GM18858 (cell line): Measurements from ENCODE around the gene XRCC5.
"Not testable (repeated sequence)": the region's sequence is repeated elsewhere in the genome, so short reads cannot be mapped to it uniquely, and the experiment has no call there.

Experiments
- ATAC-seq: cut with Tn5 transposase; IDR thresholded peaks from one replicate; pipeline ENCODE4 v1.9.1; 2021; ENCODE audit not compliant: unreplicated experiment

The XRCC5 gene

DNA sequence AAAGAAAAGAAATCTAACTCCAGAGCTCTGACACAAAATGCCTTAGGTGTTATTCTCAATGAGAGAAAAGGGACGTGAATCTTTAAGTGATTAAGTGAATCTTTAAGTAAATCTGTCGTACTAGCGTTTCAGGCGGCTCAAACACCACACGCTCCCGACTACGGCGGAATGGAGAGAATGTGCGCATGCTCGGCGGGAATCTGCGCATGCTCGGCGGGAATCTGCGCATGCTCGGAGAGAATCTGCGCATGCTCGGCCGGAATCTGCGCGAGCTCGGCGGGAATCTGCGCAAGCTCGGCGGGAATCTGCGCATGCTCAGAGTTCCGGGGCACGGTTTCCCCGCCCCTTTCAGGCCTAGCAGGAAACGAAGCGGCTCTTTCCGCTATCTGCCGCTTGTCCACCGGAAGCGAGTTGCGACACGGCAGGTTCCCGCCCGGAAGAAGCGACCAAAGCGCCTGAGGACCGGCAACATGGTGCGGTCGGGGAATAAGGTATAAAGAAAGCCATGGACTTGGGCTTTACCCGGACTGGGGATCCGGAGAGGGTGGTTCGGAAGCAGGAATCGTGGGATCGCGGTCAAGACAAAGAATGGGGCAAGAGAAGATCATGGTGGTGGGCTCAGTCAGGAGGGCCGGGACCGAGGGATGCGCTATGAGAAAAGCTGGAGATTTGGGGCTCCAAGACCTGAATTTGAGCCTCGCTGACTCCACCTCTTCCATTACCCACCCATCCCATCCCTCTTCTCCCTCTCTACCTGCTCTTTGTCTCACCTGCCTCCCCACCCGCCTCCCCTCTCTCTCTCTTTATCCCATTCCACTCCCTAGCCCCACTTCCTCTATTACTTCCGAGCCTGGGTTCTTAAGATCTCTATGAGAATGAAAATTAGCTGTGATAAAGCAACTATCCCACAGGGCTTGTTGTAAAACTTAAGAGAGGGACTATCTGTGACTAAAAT lies at the start of gene XRCC5:
Gene XRCC5, plus strand, starts transcription at position 382 of the 955 bp plus-strand sequence. Its CDS starts 89 bp downstream, at position 471.
- ATAC-seq: peak; percentile 27

DNA sequence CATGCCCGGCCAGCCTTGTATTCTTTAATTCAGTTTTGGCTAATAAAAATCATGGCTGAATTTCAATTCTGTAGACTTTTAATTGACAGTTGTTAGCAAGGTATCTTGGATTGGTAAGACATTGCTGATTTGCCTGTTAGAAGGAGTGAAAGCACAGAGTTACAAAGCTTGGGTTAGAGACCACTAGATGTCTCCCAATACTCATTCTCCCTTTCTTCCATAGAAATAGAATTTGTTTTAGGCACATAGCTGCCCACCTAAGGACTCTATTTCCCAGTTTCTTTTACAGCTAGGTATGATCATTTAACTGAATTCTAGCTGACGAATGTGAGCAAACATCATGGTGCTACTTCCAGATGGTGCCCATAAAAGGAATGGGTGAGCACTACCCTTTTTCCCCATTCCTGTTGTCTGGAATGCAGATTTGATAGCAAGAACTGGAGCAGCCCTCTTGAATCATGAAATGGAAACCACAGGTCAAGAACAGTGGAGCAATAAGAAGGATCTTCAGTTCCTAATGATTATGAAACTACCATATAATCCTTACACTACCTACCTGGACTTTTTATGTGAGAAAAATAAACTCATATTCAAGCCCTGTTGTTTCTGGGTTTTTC lies 45.0 kb upstream of the XRCC5 start:
- ATAC-seq: no peak

DNA sequence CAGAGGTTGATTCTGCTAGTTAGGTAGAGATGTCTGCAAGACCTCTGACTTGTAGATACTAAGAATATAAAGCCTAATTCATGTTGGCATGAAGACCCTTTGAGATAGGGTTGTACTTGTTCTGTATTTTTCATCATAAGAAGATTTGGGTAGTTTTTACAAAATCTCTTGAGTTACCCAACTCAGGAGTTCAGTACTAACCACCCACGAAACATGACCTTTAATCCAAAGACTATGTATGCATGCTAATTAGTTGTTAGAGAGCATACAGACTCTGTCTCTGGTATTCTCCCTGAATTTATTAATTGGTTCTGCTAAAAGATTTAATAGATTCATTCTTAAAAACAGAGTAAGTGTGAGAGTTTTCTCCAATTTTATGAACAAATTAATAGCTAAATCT lies 44.5 kb upstream of the XRCC5 start:
- no peak for ATAC-seq

DNA sequence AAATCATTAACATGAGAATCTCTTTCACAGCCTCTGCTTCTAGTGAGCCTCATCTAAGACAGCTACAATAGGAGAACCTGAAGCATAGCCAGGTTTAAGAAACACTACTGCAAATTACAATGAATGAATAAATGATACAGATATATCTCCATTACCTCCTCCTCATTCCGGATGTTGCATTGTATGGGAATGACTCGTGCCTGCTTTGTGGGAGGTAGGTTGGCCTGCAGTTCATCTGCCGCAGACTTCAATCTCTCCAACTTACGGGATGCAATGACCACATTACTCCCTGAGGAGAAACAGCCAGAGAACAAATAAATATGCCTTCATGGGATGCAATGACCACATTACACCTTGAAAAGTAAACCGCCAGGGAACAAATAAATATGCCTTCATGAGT lies 42.9 kb upstream of the XRCC5 start:
- ATAC-seq: no peak

DNA sequence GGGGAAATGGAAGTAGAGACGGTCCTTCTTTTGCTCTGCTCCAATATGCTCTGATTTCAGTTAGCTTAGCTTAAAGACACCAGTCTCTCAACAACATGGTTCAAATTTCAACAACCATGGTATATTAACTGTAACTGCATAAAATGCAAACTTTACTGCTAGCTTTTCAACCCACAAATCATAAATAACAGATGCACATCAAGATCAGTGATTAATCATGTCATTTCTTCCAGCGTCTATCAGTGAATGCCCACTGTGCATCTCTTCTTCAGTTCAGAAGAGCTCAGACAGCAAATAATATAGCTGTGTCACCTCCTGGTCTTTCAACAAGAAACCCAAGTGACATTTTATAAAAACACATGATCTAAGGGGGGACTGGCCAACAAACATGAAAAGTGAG lies 40.1 kb upstream of the XRCC5 start:
- no peak for ATAC-seq

DNA sequence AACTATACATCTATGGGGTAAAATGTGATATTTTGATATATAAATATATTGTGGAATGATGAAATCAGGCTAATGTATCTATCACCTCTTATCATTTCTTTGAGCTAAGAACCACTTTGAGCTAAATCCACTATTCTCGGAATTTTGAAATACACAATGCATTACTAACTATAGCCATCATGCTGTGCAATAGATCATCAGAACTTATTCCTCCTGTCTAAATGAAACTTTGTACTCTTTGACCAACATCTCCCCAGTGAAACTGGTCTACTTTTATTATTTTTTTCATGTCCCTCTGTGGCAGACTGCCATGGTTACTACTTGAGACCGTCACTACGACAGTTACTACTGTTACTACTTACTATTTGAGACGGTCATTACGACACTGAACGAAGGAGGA lies 39.0 kb upstream of the XRCC5 start:
- no peak for ATAC-seq

DNA sequence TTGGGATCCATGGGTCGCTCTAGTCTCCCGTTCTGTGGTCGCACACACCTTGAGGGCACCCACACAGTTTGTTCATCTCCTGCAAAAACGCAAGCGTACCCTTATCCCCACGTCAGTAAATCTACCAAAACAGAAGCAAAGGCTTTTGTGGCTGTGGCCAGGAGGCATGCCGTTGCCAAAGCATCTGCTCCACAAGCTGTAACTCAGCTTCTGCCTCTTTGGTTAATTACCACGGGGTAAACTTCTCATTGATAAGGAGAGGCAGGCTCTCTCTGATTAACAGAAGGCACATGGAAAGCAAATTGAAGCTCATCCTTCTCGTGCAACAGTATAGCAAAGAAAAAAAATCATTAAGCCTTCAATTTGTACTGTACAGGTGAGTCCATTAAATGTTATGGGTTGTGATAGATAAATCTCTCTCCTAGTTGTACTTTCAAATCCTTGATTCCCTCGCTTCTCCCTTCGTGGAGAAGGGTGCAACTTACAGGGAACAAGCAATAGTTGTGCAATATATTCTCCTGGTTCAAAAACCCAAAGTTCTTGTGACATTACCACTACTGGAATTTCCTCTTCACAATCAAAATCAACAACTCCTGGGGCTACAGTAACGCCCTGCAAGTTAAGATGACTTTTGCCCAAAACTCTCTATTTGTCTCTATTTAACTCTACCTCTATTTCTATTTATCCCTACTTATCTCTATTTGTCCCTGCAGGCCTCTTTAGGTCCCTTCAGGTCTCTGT lies 37.9 kb upstream of the XRCC5 start:
- no peak for ATAC-seq

DNA sequence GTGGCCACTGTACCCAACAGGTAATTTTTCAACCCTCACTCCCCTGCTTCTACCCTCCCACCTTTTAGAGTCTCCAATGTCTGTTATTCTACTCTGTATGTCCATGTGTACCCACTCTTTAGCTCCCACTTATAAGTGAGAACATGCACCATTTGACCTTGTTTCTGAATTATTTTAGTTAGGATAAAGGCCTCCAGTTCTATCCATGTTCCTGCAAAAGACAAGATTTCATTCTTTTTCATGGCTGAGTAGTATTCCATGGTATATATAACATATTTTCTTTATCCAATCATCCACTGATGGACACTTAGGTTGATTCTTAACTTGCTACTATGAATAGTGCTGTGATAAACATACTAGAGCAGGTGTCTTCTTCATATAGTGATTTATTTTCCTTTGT lies 36.7 kb upstream of the XRCC5 start:
- no peak for ATAC-seq

DNA sequence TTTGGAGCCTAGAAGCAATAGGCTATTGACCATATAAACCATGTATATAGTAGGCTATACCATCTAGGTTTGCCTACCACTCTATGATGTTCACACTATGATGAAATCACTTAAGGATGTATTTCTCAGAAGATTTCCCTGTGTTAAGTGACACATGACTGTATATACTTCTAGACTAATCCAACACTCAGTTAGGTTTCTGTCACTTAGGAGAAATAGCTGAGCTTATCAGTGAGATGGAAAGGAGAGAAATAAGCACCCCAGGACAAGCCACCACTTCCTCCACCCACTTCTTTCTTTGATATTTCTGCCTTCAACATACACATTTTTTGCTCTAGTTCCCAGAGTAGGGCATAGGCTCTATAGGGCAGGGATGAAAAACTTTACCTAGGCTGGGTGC lies 35.4 kb upstream of the XRCC5 start:
- no peak for ATAC-seq

DNA sequence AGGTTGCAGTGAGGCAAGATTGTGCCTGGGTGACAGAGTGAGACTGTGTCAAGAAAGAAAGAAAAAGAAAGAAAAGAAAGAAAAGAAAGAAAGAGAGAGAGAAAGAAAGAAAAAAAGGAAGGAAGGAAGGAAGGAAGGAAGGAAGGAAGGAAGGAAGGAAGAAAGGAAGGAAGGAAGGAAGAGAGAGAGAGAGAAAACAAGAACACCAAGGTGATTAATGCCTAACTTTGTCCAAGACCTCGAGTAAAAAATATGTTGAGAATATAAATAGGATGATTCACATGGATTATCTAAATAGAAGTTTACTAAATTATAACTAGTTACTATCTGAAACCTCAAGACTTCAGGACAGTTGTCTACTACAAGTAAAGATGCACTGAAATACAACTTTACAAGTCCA lies 34.8 kb upstream of the XRCC5 start:
- ATAC-seq: no peak

DNA sequence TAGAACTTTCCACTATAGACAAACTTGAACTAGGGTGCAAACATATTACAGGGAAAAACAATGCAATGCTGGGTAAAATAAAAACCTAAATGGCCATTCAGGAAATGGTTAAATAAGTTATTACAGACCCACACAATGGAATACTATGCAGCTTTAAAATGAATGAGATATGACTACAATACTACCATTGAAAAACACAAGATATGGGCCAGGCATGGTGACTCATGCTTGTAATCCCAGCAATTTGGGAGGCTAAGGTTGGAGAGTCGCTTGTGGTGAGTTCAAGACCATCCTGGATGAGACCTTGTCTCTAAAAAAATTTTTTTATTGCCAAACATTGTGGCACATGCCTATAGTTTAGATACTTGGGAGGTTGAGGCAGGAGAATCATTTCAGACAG lies 34.4 kb upstream of the XRCC5 start:
- no peak for ATAC-seq

DNA sequence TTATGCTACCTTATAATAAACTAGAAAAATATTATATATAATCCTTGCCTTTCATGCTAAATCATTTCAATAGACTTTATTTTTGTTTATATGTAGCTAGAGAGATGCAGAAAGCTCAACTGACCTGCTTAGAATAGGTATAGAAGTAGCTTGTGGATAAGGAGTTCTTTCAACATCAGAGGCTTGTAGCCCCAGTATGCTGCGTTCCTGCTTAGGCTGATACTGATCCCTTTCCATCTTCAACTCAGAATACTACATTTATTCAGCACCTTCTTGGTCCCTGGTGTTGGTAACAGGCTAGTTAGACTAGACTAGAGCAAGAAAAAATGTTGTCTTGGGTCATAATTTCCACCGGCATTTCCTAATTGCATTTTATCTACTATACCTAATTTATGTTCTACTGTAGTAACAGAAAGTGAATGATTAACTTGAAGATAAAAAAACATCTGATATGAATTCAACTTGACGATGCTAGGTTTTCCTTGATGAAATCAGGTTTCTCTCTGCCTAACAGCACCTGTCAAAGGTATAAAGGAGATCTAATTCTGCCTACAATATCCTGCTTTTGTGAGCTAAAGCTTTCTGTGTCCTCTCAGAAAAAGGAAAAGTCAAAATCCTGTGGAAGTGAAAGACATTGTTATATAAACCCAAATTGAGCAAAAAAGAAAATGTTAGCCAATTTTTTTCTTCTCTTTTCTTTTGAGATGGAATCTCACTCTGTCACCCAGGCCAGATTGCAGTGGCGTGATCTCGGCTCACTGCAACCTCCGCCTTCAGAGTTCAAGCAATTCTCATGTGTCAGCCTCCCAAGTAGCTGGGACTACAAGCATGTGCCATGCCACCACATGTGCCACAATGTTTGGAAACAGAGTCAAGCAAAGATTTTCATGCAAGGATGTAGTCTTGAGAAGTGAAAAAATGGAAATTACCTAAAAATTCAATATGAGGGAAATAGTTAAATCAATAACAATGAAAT lies 33.4 kb upstream of the XRCC5 start:
- no peak for ATAC-seq

DNA sequence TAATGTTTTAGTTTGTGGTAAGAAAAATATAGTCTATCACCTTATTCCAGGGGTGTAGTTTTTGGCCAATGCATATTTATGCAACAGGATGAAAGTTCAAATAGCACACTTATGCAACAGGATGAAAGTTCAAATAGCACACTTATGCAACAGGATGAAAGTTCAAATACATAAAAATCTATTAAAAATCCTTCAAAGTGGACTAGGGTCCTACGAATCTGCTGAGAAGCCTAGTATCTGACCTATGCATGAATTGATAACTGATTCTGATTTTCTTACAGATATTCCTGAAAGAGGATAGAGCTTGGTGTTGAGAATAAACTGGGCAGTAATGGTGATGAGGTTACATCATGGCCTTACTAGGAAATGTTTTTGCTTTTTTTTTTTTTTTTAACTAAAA lies 30.4 kb upstream of the XRCC5 start:
- ATAC-seq: no peak

DNA sequence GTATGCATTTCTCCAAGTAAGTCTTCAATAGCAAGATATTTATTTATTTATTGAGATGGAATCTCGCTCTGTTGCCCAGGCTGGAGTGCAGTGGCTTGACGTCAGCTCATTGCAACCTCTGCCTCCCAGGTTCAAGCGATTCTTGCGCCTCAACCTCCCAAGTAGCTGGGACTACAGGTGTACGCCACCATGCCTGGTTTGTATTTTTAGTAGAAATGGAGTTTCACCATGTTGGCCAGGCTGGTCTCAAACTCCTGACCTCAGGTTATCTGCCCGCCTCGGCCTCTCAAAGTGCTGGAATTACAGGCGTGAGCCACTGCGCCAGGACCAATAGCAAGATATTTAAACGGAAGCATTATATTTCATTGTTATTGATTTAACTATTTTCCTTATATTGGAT lies 29.1 kb upstream of the XRCC5 start:
- not testable (repeated sequence) for ATAC-seq

DNA sequence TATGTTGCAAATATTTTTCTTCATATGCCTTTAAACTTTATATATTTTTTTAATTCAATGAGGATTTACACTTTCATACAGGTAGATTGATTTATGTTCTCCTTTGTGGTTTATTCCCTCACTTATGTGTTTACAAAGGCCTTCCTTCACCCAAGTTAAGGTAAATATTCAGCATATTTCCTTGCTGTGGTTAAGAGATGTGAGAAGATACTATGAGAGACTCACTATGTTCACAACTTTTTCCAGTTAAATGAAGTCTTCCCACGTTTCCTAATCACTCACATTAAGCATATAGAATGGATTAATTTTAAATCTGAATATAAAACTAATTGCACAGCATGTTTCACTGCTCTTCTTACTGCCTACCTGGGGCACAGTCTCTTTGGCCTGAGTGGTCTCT lies 28.1 kb upstream of the XRCC5 start:
- ATAC-seq: no peak

DNA sequence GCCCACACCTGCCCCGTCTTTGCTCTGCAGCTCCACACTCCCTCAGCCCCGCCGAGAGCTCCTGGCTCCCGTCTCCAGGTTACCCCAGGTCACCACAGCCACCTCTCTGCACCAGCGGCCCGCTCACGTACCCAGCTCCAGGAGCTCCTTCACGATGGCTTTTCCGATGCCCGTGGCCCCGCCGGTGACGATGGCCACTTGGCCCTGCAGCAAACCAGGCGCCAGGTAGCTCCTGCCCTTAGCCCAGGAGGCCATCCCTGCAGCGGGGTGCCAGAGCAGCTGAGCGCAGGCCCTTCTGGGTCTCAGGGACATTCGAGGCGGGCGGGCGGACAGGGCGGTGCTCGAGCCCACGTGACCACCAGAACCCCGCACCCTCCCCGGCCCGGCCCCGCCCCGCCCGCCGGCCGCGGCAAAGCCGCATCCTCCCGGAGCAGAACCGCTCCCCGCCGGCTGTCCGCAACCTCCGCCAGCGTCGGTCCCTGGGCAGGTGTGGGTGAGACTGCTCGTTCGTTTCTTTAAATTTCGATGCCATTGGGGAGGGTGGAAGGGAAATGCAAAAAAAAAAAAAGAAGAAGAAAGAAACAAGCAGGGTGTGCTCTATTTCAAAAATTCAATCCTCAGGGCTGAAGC lies 27.5 kb upstream of the XRCC5 start, which contains the start of the genes PECR and TMEM169:
Gene PECR, minus strand, starts transcription at position 323 of the 630 bp plus-strand sequence. Its CDS starts 68 bp downstream, at position 255.
Gene TMEM169, plus strand, starts transcription at position 433 of the 630 bp plus-strand sequence. CDS start 14,045 bp downstream, outside the sequence.
- ATAC-seq: peak; percentile 75

DNA sequence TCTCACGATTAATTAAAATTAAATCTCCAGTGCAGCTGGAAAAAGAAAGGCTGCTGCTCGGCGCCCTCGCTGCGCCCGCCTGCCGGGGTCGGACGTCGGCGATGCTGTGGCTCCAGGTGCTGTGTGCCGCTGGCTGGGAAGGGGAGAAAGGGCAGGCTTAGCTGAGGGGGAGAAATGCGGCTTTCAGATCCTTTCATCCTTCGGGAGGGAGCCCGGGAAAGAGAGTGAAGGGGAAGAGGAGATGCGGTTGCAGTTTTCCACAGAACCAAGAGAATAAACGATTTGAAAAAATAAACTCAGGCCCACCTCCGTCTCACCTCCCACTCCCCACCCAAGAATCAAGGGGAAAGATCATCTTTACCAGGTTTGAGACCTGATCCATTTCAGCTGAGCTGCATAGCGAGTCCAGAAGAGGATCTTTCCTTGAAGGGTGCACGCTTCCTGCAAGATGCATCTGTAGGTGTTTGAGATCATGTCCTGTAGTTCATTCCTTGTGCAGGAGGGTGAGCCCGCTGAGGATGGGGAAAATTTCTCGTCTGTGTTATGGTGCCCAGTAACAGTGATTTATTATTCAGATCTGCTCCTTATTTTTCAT lies 26.9 kb upstream of the XRCC5 start:
- ATAC-seq: no peak

DNA sequence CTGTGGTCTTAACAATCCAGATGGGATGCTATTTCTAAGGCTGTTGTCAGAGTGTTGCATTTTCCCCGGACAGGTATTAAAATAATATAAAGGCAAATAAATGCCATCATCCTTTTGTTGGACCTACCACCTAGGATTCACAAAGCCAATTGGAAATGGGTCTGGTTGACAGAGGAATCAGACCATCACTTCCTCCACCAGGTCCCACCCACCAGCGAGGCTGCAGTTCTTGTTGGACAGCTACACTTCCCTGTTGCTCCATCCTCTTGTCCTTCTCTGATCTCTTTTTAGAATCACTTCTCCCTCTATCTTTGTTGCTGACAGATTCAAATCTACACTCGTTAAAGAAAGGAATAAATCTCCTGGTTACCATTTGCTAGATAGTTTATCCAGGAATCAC lies 26.3 kb upstream of the XRCC5 start:
- ATAC-seq: no peak
